ENCODE measurements around the gene BLOC1S3.
A peak's percentile ranks its signal among the peaks of the same experiment; 100 is the strongest.

BLOC1S3 gene

GRCh38 chr19:45146251-45146650 is 32.3 kb upstream of the BLOC1S3 start:
- no peak for DNase-seq (ENCODE audit: low read depth)

- no peak for DNase-seq (ENCODE audit: low read depth)
Measured at GRCh38 chr19:45146741-45147205, 31.8 kb upstream of the BLOC1S3 start.

GRCh38 chr19:45147835-45148676 is 30.5 kb upstream of the BLOC1S3 start:
- no peak for DNase-seq (ENCODE audit: low read depth)

GRCh38 chr19:45149129-45149528 is 29.5 kb upstream of the BLOC1S3 start:
- DNase-seq (ENCODE audit: low read depth) = no peak

- DNase-seq (ENCODE audit: low read depth) = no peak
Measured at GRCh38 chr19:45150180-45150579, 28.4 kb upstream of the BLOC1S3 start.

GRCh38 chr19:45150751-45151281 is 27.8 kb upstream of the BLOC1S3 start:
- no peak for DNase-seq (ENCODE audit: low read depth)

- no peak for DNase-seq (ENCODE audit: low read depth)
Measured at GRCh38 chr19:45151320-45151719, 27.3 kb upstream of the BLOC1S3 start.

GRCh38 chr19:45151821-45152503 is 26.6 kb upstream of the BLOC1S3 start:
- DNase-seq (ENCODE audit: low read depth) = no peak

GRCh38 chr19:45152504-45153338 is 25.9 kb upstream of the BLOC1S3 start:
- peak; percentile 42 for DNase-seq (ENCODE audit: low read depth)

- DNase-seq (ENCODE audit: low read depth) = peak; percentile 34
Measured at GRCh38 chr19:45153339-45154063, 25.1 kb upstream of the BLOC1S3 start.

- no peak for DNase-seq (ENCODE audit: low read depth)
Measured at GRCh38 chr19:45154064-45154827, 24.3 kb upstream of the BLOC1S3 start.

GRCh38 chr19:45156011-45156630 is 22.5 kb upstream of the BLOC1S3 start:
- no peak for DNase-seq (ENCODE audit: low read depth)

- DNase-seq (ENCODE audit: low read depth) = no peak
Measured at GRCh38 chr19:45156751-45157150, 21.8 kb upstream of the BLOC1S3 start.

GRCh38 chr19:45158503-45159209 is 19.9 kb upstream of the BLOC1S3 start:
- DNase-seq (ENCODE audit: low read depth) = no peak

GRCh38 chr19:45159210-45159970 is 19.2 kb upstream of the BLOC1S3 start:
- DNase-seq (ENCODE audit: low read depth) = no peak

GRCh38 chr19:45159971-45160324 is 18.6 kb upstream of the BLOC1S3 start:
- no peak for DNase-seq (ENCODE audit: low read depth)

- DNase-seq (ENCODE audit: low read depth) = no peak
Measured at GRCh38 chr19:45160870-45161737, 17.5 kb upstream of the BLOC1S3 start, which contains the start of gene NKPD1. NKPD1 (minus strand) TSS chr19:45160982; CDS start chr19:45160150, 832 bp downstream.

All from activated T-cell treated with anti-CD3 and anti-CD28 coated beads for 48 hours (primary cell).